Measurements from ENCODE around the gene DECR2. TPM values are rescaled to one million over a fixed set of nuclear protein-coding genes. Genes with fewer than 3 reads are reported as not detected.
A peak's percentile ranks its signal among the peaks of the same experiment; 100 is the strongest.

Gene DECR2
- total and polyA plus RNA-seq, 2 donors (not counting 1 experiment from before 2014, with no cell fraction given) = 12.0 to 12.1 TPM

DNA sequence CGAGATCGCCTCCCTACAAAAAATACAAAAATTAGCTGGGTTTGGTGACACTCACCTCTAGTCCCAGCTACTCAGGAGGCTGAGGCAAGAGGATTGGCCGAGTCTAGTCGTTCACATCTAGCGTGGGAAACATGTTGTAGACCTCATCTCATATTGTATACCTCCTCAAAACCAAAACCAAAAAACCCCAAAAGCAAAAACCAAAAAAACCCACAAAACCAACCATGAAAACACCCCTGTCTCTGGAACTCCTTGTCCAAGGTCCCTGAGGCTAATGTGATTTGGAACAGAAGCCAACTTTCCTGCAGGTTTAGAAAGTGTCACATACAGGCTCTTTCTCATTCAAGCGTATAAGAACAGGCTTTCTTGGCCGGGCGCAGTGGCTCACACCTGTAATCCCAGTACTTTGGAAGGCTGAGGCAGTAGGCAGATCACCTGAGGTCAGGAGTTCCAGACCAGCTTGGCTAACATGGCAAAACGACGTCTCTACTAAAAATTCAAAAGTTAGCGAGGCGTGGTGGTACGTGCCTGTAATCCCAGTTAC lies 52.8 kb downstream of the DECR2 start:
- Histone ChIP-seq H3K4me3 (replicated peaks in 1 of 4; ENCODE audit: control extremely low read depth in 1 of 4, insufficient read depth in 1 of 4, low read depth in 3 of 4, low read length in 4 of 4) (no peak overlapping the region), H3K9me3 (ENCODE audit: control insufficient read depth, insufficient read depth, low read depth, low read length) (no peaks in the 10 kb centered on the region), H3K27ac (ENCODE audit: insufficient read depth, low read length) (no peak overlapping the region), H3K4me2 (ENCODE audit: extremely low read depth, insufficient read depth, low read length) (no peak overlapping the region), H3K9ac (ENCODE audit: insufficient read depth, low read length) (no peak overlapping the region), H4K20me1 (ENCODE audit: control insufficient read depth, extremely low read depth, insufficient read depth, low read length) (no peaks in the 10 kb centered on the region), H3K79me2 (ENCODE audit: control insufficient read depth, insufficient read depth, low read length) (peaks cover 2% of the 10 kb centered on the region), H2AFZ (ENCODE audit: low read length) (no peak overlapping the region), H3K4me1 (ENCODE audit: control insufficient read depth, extremely low read depth, insufficient read depth, low read length) (peaks cover 2% of the 10 kb centered on the region), H3K27me3 (ENCODE audit: control insufficient read depth, insufficient read depth, low read length) (no peaks in the 10 kb centered on the region), H3K36me3 (ENCODE audit: control insufficient read depth, insufficient read depth, low read length) (no peaks in the 10 kb centered on the region)
- no peak for DNase-seq (ENCODE audit: low read depth in 2 of 2)
- TF ChIP-seq, protein P1, sequence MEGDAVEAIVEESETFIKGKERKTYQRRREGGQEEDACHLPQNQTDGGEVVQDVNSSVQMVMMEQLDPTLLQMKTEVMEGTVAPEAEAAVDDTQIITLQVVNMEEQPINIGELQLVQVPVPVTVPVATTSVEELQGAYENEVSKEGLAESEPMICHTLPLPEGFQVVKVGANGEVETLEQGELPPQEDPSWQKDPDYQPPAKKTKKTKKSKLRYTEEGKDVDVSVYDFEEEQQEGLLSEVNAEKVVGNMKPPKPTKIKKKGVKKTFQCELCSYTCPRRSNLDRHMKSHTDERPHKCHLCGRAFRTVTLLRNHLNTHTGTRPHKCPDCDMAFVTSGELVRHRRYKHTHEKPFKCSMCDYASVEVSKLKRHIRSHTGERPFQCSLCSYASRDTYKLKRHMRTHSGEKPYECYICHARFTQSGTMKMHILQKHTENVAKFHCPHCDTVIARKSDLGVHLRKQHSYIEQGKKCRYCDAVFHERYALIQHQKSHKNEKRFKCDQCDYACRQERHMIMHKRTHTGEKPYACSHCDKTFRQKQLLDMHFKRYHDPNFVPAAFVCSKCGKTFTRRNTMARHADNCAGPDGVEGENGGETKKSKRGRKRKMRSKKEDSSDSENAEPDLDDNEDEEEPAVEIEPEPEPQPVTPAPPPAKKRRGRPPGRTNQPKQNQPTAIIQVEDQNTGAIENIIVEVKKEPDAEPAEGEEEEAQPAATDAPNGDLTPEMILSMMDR (conservative IDR thresholded peaks at IDR 0.05 in 1 of 2, IDR thresholded peaks at IDR 0.05 in 1 of 2; ENCODE audit: low read depth in 1 of 2, low read length in 2 of 2) = no peak
- no peak for TF ChIP-seq EZH2 (IDR thresholded peaks at IDR 0.05; ENCODE audit: low read length, missing control alignments)

DNA sequence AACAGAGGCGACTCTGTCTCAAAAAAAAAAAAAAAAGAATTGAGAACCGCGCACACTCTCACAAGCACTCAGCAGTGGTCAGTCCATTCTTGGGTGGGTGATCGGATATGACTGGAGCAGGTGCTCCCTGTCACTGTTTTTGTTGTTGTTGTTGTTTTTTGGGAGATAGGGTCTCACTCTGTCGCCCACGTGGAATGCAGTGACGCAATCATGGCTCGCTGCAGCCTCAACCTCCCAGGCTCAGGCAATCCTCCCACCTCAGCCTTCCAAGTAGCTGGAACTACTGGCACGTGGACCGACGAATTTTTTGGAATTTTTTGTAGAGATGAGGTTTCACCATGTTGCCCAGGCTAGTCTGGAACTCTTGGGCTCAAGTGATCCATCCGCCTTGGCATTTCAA lies 53.8 kb downstream of the DECR2 start:
- Histone ChIP-seq H3K27ac (ENCODE audit: insufficient read depth, low read length) (no peak overlapping the region), H3K4me2 (ENCODE audit: extremely low read depth, insufficient read depth, low read length) (no peak overlapping the region), H4K20me1 (ENCODE audit: control insufficient read depth, extremely low read depth, insufficient read depth, low read length) (no peaks in the 10 kb centered on the region), H2AFZ (ENCODE audit: low read length) (no peak overlapping the region), H3K4me3 (replicated peaks in 1 of 4; ENCODE audit: control extremely low read depth in 1 of 4, insufficient read depth in 1 of 4, low read depth in 3 of 4, low read length in 4 of 4) (no peak overlapping the region), H3K36me3 (ENCODE audit: control insufficient read depth, insufficient read depth, low read length) (no peaks in the 10 kb centered on the region), H3K27me3 (ENCODE audit: control insufficient read depth, insufficient read depth, low read length) (no peaks in the 10 kb centered on the region), H3K4me1 (ENCODE audit: control insufficient read depth, extremely low read depth, insufficient read depth, low read length) (peaks cover 2% of the 10 kb centered on the region), H3K9me3 (ENCODE audit: control insufficient read depth, insufficient read depth, low read depth, low read length) (no peaks in the 10 kb centered on the region), H3K79me2 (ENCODE audit: control insufficient read depth, insufficient read depth, low read length) (no peaks in the 10 kb centered on the region), H3K9ac (ENCODE audit: insufficient read depth, low read length) (no peak overlapping the region)
- DNase-seq (ENCODE audit: low read depth in 2 of 2) = no peak
- TF ChIP-seq, protein P1 (conservative IDR thresholded peaks at IDR 0.05 in 1 of 2, IDR thresholded peaks at IDR 0.05 in 1 of 2; ENCODE audit: low read depth in 1 of 2, low read length in 2 of 2) = no peak
- TF ChIP-seq EZH2 (IDR thresholded peaks at IDR 0.05; ENCODE audit: low read length, missing control alignments) = no peak

DNA sequence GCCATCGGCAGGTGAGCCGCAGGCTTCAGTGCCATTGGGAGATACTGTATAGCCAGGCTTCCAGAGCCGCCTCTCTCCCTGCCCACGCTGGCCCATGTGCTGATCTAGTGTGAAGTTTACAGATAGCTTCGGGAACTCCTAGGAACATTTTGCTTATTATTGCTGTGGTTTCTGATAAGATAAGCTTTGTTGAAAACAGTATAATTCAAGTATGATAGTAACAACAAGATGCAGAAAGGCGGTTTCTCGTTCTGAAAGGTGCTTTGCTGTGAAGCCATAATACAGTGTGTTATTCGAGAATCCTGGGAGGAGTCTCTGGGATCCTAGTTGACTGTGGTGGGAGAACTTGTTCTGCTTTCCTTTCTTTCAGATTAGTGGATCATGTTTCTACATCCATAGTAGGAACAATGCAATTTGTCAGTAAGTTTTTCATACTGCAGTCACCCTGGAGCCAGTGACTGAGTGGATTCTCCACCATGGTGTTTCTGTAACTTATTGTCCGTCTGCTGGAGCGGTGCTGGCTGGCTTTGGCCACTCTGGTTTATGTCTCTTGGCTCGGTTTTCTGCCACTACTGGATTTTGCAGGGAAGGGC lies 55.3 kb downstream of the DECR2 start:
- Histone ChIP-seq H3K79me2 (ENCODE audit: control insufficient read depth, insufficient read depth, low read length) (no peaks in the 10 kb centered on the region), H3K9ac (ENCODE audit: insufficient read depth, low read length) (no peak overlapping the region), H3K27ac (ENCODE audit: insufficient read depth, low read length) (no peak overlapping the region), H3K4me1 (ENCODE audit: control insufficient read depth, extremely low read depth, insufficient read depth, low read length) (peaks cover 2% of the 10 kb centered on the region), H3K36me3 (ENCODE audit: control insufficient read depth, insufficient read depth, low read length) (no peaks in the 10 kb centered on the region), H4K20me1 (ENCODE audit: control insufficient read depth, extremely low read depth, insufficient read depth, low read length) (no peaks in the 10 kb centered on the region), H2AFZ (ENCODE audit: low read length) (no peak overlapping the region), H3K4me2 (ENCODE audit: extremely low read depth, insufficient read depth, low read length) (peak overlapping the region; percentile 27), H3K9me3 (ENCODE audit: control insufficient read depth, insufficient read depth, low read depth, low read length) (no peaks in the 10 kb centered on the region), H3K4me3 (replicated peaks in 1 of 4; ENCODE audit: control extremely low read depth in 1 of 4, insufficient read depth in 1 of 4, low read depth in 3 of 4, low read length in 4 of 4) (no peak overlapping the region), H3K27me3 (ENCODE audit: control insufficient read depth, insufficient read depth, low read length) (no peaks in the 10 kb centered on the region)
- DNase-seq (ENCODE audit: low read depth in 2 of 2) = peak; percentile 54 to 63
- TF ChIP-seq EZH2 (IDR thresholded peaks at IDR 0.05; ENCODE audit: low read length, missing control alignments) = no peak
- TF ChIP-seq, protein P1 (conservative IDR thresholded peaks at IDR 0.05 in 1 of 2, IDR thresholded peaks at IDR 0.05 in 1 of 2; ENCODE audit: low read depth in 1 of 2, low read length in 2 of 2) = no peak
